Kidney (tissue), 14 donors: Measurements from ENCODE around the gene FAM174A. TPM values are rescaled to one million over a fixed set of nuclear protein-coding genes. Genes with fewer than 3 reads are reported as not detected.
A peak's percentile ranks its signal among the peaks of the same experiment; 100 is the strongest.

Experiments used
- DNase-seq, 5 donors: peaks; one replicate each; pipeline ENCODE4 v3.0.0-alpha.2; 2013 to 2020
- FAIRE-seq: peaks from 2 replicates; lab custom pipeline; 2012; peaks lifted over from hg19 to GRCh38; lab: Jason Lieb, UNC
- H3K27ac ChIP-seq, 2 donors: one replicate each; pipeline ENCODE4 v1.7.0; 2013; ENCODE audit warnings: low read depth in 2 of 2, low read length in 2 of 2, inconsistent platforms in 1 of 2
- H3K27me3 ChIP-seq: one replicate; pipeline ENCODE4 v1.7.1; 2013; ENCODE audit warnings: low read length, inconsistent platforms; ENCODE audit not compliant: control insufficient read depth, insufficient read depth
- H3K36me3 ChIP-seq, 3 donors: one replicate each; pipeline versions ENCODE4 v1.7.0 to v1.7.1; 2013; ENCODE audit warnings: low read length in 3 of 3, control low read depth in 1 of 3, inconsistent platforms in 1 of 3; ENCODE audit not compliant: insufficient read depth in 3 of 3, control insufficient read depth in 2 of 3
- H3K4me1 ChIP-seq, 3 donors: one replicate each; pipeline versions ENCODE4 v1.7.0 to v1.7.1; 2013; ENCODE audit warnings: low read length in 3 of 3, inconsistent platforms in 1 of 3, low read depth in 1 of 3; ENCODE audit not compliant: control insufficient read depth in 2 of 3, insufficient read depth in 2 of 3
- H3K4me3 ChIP-seq, 3 donors: one replicate each; pipeline versions ENCODE4 v1.7.0 to v1.8.1; 2013; ENCODE audit warnings: low read length in 3 of 3, control low read depth in 1 of 3, inconsistent platforms in 1 of 3
- H3K9ac ChIP-seq, 3 donors: one replicate each; pipeline versions ENCODE4 v1.7.0 to v1.7.1; 2013; ENCODE audit warnings: low read length in 3 of 3, control low read depth in 1 of 3, inconsistent platforms in 1 of 3
- H3K9me3 ChIP-seq, 3 donors: one replicate each; pipeline versions ENCODE4 v1.7.0 to v1.7.1; 2013; ENCODE audit warnings: low read length in 3 of 3, control low read depth in 1 of 3, inconsistent platforms in 1 of 3; ENCODE audit not compliant: control insufficient read depth in 2 of 3, insufficient read depth in 1 of 3
- CTCF ChIP-seq: IDR thresholded peaks from 3 replicates; pipeline ENCODE4 v1.5.1; 2012; ENCODE audit warnings: mild to moderate bottlenecking, moderate library complexity, borderline replicate concordance; ENCODE audit not compliant: insufficient read depth; ENCODE audit errors: extremely low read depth
- intact Hi-C: fragments of 100-400 bp; cut with DNase I; formaldehyde crosslinking; loops from one replicate; pipeline ENCODE4 v1.11.1; 2022
- polyA plus RNA-seq: library from polyadenylated mRNA; stranded (reverse); fragments of 350-450 nt; fragmentation: Illumina TruSeq; extraction: RNeasy Lipid Tissue Mini Kit (QIAGEN cat#74804); gene quantifications from one replicate; pipeline ENCODE4 v1.2.3, GENCODE V29; 2014; ENCODE audit warnings: low read depth, low replicate concordance; ENCODE audit not compliant: insufficient read depth
- total RNA-seq: library from RNA; stranded (reverse); fragmentation: NEBNext Ultra II Directional; extraction: Animal tissue kit (Norgen Biotek cat#: 25700); gene quantifications from one replicate; pipeline ENCODE4 v1.2.1, GENCODE V29; 2021
- donor health status: control.
- donor health status: control.
- donor health status: control.
- donor health status: control.
- donor health status: control.
- donor health status: DM: yes; HTN: yes; CAD: no.
- donor health status: Normal renal cell carcinoma (clear cell type).

Gene FAM174A
- total and polyA plus RNA-seq, 2 donors from 2014 or later, result 21.1 to 29.5 TPM

GRCh38 chr5:100584069-100584468 is 48.9 kb downstream of the FAM174A start:
- no peak overlapping the region for H3K4me3 ChIP-seq
- H3K4me1 ChIP-seq, result no peaks in the 10 kb centered on the region
- H3K27me3 ChIP-seq, result no peaks in the 10 kb centered on the region
- intact Hi-C loops, result no loop called here
- no peak for TF ChIP-seq CTCF
- no peaks in the 10 kb centered on the region for H3K9me3 ChIP-seq
- peak in 2 of 5 donors; percentile 19 to 42 for DNase-seq
- no peak overlapping the region for H3K27ac ChIP-seq
- no peaks in the 10 kb centered on the region for H3K36me3 ChIP-seq
- no peak overlapping the region for H3K9ac ChIP-seq
- FAIRE-seq, result no peak

GRCh38 chr5:100584889-100585288 is 49.7 kb downstream of the FAM174A start:
- H3K27me3 ChIP-seq, result no peaks in the 10 kb centered on the region
- no peak overlapping the region for H3K9ac ChIP-seq
- no peak overlapping the region for H3K4me3 ChIP-seq
- no peak for TF ChIP-seq CTCF
- no peak overlapping the region for H3K27ac ChIP-seq
- no peaks in the 10 kb centered on the region for H3K4me1 ChIP-seq
- no peaks in the 10 kb centered on the region for H3K9me3 ChIP-seq
- no peaks in the 10 kb centered on the region for H3K36me3 ChIP-seq
- DNase-seq, result no peak
- intact Hi-C loops, result no loop called here
- FAIRE-seq, result no peak

- no peak overlapping the region for H3K9ac ChIP-seq
- DNase-seq (no peak), FAIRE-seq (no peak)
- no peaks in the 10 kb centered on the region for H3K4me1 ChIP-seq
- TF ChIP-seq CTCF, result no peak
- H3K9me3 ChIP-seq, result no peaks in the 10 kb centered on the region
- intact Hi-C loops, result no loop called here
- H3K36me3 ChIP-seq, result no peaks in the 10 kb centered on the region
- H3K27me3 ChIP-seq, result no peaks in the 10 kb centered on the region
- no peak overlapping the region for H3K27ac ChIP-seq
- no peak overlapping the region for H3K4me3 ChIP-seq
Measured at GRCh38 chr5:100590867-100591266, 55.7 kb downstream of the FAM174A start.

- intact Hi-C loops, result no loop called here
- DNase-seq (no peak), FAIRE-seq (no peak)
- H3K4me1 ChIP-seq, result no peaks in the 10 kb centered on the region
- H3K36me3 ChIP-seq, result no peaks in the 10 kb centered on the region
- H3K4me3 ChIP-seq, result no peak overlapping the region
- H3K27ac ChIP-seq, result no peak overlapping the region
- no peaks in the 10 kb centered on the region for H3K9me3 ChIP-seq
- TF ChIP-seq CTCF, result no peak
- H3K27me3 ChIP-seq, result no peaks in the 10 kb centered on the region
- no peak overlapping the region for H3K9ac ChIP-seq
Measured at GRCh38 chr5:100595152-100595811, 60.1 kb downstream of the FAM174A start.
